D721Med (cell line): Measurements from ENCODE around the gene ACE.
A peak's percentile ranks its signal among the peaks of the same experiment; 100 is the strongest.

Experiments used
- DNase-seq: peaks from one replicate; pipeline ENCODE4 v3.0.0; 2011; ENCODE audit warnings: low spot score; ENCODE audit not compliant: insufficient read length
- FAIRE-seq: peaks from 2 replicates; lab custom pipeline; 2011; peaks lifted over from hg19 to GRCh38; lab: Jason Lieb, UNC
- TF ChIP-seq, protein P1 (sequence below): IDR thresholded peaks from 2 replicates; pipeline ENCODE4 v1.5.1; 2012; ENCODE audit warnings: mild to moderate bottlenecking, control low read depth; ENCODE audit not compliant: insufficient read depth; ENCODE audit errors: missing control alignments

ACE gene

DNA sequence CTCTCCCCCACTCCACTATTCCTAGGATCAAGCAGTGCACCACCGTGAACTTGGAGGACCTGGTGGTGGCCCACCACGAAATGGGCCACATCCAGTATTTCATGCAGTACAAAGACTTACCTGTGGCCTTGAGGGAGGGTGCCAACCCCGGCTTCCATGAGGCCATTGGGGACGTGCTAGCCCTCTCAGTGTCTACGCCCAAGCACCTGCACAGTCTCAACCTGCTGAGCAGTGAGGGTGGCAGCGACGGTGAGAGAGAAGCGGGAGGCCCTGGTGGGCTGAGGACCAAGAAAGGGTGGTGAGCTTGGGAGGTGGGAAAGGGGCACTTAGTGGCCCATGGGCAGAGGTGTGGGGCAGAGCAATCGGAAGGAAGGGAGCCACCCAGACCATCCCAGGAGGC is 16.6 kb downstream of the ACE start:
- TF ChIP-seq, protein P1, sequence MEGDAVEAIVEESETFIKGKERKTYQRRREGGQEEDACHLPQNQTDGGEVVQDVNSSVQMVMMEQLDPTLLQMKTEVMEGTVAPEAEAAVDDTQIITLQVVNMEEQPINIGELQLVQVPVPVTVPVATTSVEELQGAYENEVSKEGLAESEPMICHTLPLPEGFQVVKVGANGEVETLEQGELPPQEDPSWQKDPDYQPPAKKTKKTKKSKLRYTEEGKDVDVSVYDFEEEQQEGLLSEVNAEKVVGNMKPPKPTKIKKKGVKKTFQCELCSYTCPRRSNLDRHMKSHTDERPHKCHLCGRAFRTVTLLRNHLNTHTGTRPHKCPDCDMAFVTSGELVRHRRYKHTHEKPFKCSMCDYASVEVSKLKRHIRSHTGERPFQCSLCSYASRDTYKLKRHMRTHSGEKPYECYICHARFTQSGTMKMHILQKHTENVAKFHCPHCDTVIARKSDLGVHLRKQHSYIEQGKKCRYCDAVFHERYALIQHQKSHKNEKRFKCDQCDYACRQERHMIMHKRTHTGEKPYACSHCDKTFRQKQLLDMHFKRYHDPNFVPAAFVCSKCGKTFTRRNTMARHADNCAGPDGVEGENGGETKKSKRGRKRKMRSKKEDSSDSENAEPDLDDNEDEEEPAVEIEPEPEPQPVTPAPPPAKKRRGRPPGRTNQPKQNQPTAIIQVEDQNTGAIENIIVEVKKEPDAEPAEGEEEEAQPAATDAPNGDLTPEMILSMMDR: no peak
- no peak for DNase-seq
- no peak for FAIRE-seq

DNA sequence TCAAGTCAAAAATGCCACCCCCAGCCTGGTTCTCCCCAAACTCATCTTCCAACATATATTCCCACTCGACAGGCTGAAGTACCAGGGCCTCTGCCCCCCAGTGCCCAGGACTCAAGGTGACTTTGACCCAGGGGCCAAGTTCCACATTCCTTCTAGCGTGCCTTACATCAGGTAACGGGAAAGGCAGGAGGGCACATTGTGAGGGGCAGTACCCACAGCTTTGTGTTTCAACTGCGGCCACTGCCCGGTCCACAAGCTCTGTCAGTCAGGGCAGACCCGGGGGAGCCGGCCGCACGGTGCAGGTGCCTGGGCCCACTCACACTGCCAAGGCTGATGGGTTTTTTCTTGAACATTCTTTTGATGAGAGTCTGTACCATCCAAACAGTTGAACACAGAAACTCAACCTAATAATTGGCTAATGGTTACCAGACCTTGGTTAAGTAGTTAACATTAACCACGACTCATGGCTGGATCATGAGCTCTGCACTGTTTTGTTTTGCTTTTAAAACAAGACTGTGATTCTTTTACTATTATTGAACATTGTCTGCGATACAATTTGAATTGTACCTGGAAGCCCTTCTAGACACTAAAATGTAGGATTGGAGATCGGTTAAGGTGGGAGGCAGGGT is 17.6 kb downstream of the ACE start:
- DNase-seq (no peak), FAIRE-seq (no peak)
- TF ChIP-seq, protein P1: no peak

DNA sequence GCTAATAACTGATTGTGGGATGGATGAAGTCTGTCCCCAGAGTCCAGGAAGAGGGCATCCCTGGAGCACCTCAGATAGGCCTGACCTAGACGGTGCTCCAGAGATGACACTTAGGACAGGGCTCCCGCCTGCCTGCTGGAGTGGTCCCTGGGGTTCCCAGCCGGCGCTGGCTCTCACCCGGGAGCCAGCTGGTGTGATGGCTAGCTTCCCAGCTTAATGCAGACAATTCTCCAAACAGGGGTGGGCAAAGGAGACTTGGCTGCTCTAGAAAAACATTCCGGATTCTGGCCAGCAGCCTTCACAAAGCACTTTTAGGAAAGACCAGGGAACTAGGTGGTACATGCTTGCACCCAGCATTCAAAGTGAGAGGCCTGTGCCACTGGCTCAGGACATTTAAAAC is 18.6 kb downstream of the ACE start:
- no peak for DNase-seq
- TF ChIP-seq, protein P1: no peak
- no peak for FAIRE-seq

DNA sequence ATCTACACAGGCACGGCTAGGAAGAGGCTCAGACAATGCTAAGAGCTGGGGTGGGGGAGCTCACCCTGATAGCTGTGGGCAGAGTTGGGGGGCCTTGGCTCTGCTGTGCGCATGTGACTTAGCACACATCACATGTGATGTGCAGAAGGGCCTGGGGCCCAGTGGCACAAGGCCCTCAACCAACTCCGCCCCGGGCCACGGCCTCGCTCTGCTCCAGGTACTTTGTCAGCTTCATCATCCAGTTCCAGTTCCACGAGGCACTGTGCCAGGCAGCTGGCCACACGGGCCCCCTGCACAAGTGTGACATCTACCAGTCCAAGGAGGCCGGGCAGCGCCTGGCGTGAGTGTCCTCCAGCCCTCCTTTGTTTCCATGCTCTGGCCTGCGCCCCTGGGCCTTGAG is 19.3 kb downstream of the ACE start:
- TF ChIP-seq, protein P1: no peak
- no peak for DNase-seq
- FAIRE-seq: no peak

- TF ChIP-seq, protein P1: no peak
- no peak for FAIRE-seq
- DNase-seq: no peak
These were observed 20.0 kb downstream of the ACE start for GRCh38 chr17:63496663-63497400.

DNA sequence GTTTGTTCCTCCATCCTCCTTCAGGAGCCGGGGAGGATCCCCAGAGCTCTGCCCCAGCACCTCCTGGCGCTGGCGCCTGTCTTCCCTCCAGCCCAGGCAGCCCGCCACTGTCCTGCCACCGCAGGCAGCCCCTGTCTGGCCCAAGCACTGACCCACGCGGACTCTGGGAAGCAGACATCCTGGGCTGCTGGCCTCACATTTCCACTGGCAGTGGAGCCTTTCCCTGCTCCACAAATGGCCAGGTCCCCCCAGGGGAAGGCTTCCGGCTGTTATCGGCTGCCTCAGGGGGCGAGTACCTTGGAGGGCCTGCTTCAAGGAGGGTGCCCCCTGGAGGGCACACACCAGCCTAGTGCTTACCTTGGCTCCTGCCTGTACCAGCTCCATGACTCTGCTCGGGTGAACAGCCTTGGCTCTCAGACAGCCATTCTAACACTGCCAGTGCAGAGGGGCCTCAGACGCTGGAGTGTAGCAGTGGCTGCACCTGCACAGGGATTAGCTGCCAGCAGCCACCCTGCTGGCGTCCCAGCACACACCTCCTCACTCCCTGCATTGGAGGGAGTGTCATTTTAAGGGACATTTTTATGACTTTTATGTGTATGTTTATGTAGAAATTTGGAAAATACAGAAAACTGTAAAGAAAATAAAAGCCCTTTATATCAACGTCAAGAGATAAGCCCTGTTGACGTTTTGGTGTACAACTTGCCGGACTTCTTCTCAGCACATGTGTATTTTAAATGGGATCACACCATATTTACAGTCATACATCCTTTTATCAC is 21.0 kb downstream of the ACE start:
- no peak for DNase-seq
- TF ChIP-seq, protein P1: peak; percentile 26
- no peak for FAIRE-seq
